ENCODE data around the gene FAM177A1. TPM values are rescaled to one million over a fixed set of nuclear protein-coding genes. Genes with fewer than 3 reads are reported as not detected.
A peak's percentile ranks its signal among the peaks of the same experiment; 100 is the strongest.
"Not testable (repeated sequence)": the region's sequence is repeated elsewhere in the genome, so short reads cannot be mapped to it uniquely, and the experiment has no call there.

The FAM177A1 gene
- total and polyA plus RNA-seq, 4 donors, result 59.4 to 106 (median 82.8) TPM

- Histone ChIP-seq H3K36me3 (ENCODE audit: control insufficient read depth, insufficient read depth, low read length) (peaks cover 23% of the 10 kb centered on the region), H3K4me1 (ENCODE audit: control insufficient read depth, insufficient read depth, low read length) (no peaks in the 10 kb centered on the region), H3K9me3 (ENCODE audit: control insufficient read depth, insufficient read depth, low read length) (peaks cover 12% of the 10 kb centered on the region), H3K4me3 (ENCODE audit: low read depth, low read length) (no peak overlapping the region), H3K27ac (ENCODE audit: low read depth, low read length) (no peak overlapping the region), H3K27me3 (ENCODE audit: control insufficient read depth, insufficient read depth, low read length) (no peaks in the 10 kb centered on the region)
- DNase-seq (ENCODE audit: low read depth in 4 of 6, low spot score in 6 of 6), result no peak
- WGBS (ENCODE audit: insufficient coverage), result 84% methylated on average over 4 of the region's 5 CpGs
Measured at GRCh38 chr14:35034440-35034833, 11.6 kb upstream of the FAM177A1 start.

- peaks cover 12% of the 10 kb centered on the region for H3K9me3 ChIP-seq (ENCODE audit: control insufficient read depth, insufficient read depth, low read length)
- H3K27me3 ChIP-seq (ENCODE audit: control insufficient read depth, insufficient read depth, low read length), result not testable (repeated sequence)
Measured at GRCh38 chr14:35034944-35035554, 11.0 kb upstream of the FAM177A1 start.

GRCh38 chr14:35038312-35038711 is 7.8 kb upstream of the FAM177A1 start:
- H3K27me3 ChIP-seq (ENCODE audit: control insufficient read depth, insufficient read depth, low read length); H3K27ac ChIP-seq (ENCODE audit: low read depth, low read length); H3K4me1 ChIP-seq (ENCODE audit: control insufficient read depth, insufficient read depth, low read length); DNase-seq (ENCODE audit: low read depth in 4 of 6, low spot score in 6 of 6); H3K36me3 ChIP-seq (ENCODE audit: control insufficient read depth, insufficient read depth, low read length); H3K4me3 ChIP-seq (ENCODE audit: low read depth, low read length): not testable (repeated sequence)
- no CpG with 5 or more reads among the region's 17 CpGs for WGBS (ENCODE audit: insufficient coverage)
- H3K9me3 ChIP-seq (ENCODE audit: control insufficient read depth, insufficient read depth, low read length), result peaks cover 12% of the 10 kb centered on the region

More at GRCh38 chr14:35034944-35035554, 11.0 kb upstream of the FAM177A1 start:
- DNase-seq (ENCODE audit: low read depth in 4 of 6, low spot score in 6 of 6); H3K4me3 ChIP-seq (ENCODE audit: low read depth, low read length); H3K4me1 ChIP-seq (ENCODE audit: control insufficient read depth, insufficient read depth, low read length); H3K27ac ChIP-seq (ENCODE audit: low read depth, low read length): not testable (repeated sequence)
- WGBS (ENCODE audit: insufficient coverage), result 97% methylated on average over 3 of the region's 5 CpGs
- H3K36me3 ChIP-seq (ENCODE audit: control insufficient read depth, insufficient read depth, low read length), result peaks cover 17% of the 10 kb centered on the region

- H3K4me3 ChIP-seq (ENCODE audit: low read depth, low read length), result no peak overlapping the region
- H3K4me1 ChIP-seq (ENCODE audit: control insufficient read depth, insufficient read depth, low read length), result peaks cover 13% of the 10 kb centered on the region
- no peaks in the 10 kb centered on the region for H3K27me3 ChIP-seq (ENCODE audit: control insufficient read depth, insufficient read depth, low read length)
- H3K36me3 ChIP-seq (ENCODE audit: control insufficient read depth, insufficient read depth, low read length), result no peaks in the 10 kb centered on the region
- WGBS (ENCODE audit: insufficient coverage), result 81% methylated on average over 2 of the region's 3 CpGs
- no peak for DNase-seq (ENCODE audit: low read depth in 4 of 6, low spot score in 6 of 6)
- H3K27ac ChIP-seq (ENCODE audit: low read depth, low read length), result no peak overlapping the region
- H3K9me3 ChIP-seq (ENCODE audit: control insufficient read depth, insufficient read depth, low read length), result peaks cover 1% of the 10 kb centered on the region
Measured at GRCh38 chr14:35042632-35043031, 3.4 kb upstream of the FAM177A1 start.

- Histone ChIP-seq H3K27me3 (ENCODE audit: control insufficient read depth, insufficient read depth, low read length) (no peaks in the 10 kb centered on the region), H3K4me1 (ENCODE audit: control insufficient read depth, insufficient read depth, low read length) (peaks cover 13% of the 10 kb centered on the region), H3K9me3 (ENCODE audit: control insufficient read depth, insufficient read depth, low read length) (peaks cover 1% of the 10 kb centered on the region), H3K4me3 (ENCODE audit: low read depth, low read length) (no peak overlapping the region), H3K36me3 (ENCODE audit: control insufficient read depth, insufficient read depth, low read length) (no peaks in the 10 kb centered on the region), H3K27ac (ENCODE audit: low read depth, low read length) (no peak overlapping the region)
- WGBS (ENCODE audit: insufficient coverage), result no CpG with 5 or more reads among the region's 2 CpGs
- DNase-seq (ENCODE audit: low read depth in 4 of 6, low spot score in 6 of 6), result no peak
Measured at GRCh38 chr14:35043046-35043445, 3.0 kb upstream of the FAM177A1 start.

- Histone ChIP-seq H3K9me3 (ENCODE audit: control insufficient read depth, insufficient read depth, low read length) (no peaks in the 10 kb centered on the region), H3K27ac (ENCODE audit: low read depth, low read length) (peak overlapping the region; percentile 97), H3K36me3 (ENCODE audit: control insufficient read depth, insufficient read depth, low read length) (peaks cover 6% of the 10 kb centered on the region), H3K4me1 (ENCODE audit: control insufficient read depth, insufficient read depth, low read length) (peaks cover 13% of the 10 kb centered on the region), H3K27me3 (ENCODE audit: control insufficient read depth, insufficient read depth, low read length) (no peaks in the 10 kb centered on the region), H3K4me3 (ENCODE audit: low read depth, low read length) (peak overlapping the region; percentile 92)
- DNase-seq (ENCODE audit: low read depth in 4 of 6, low spot score in 6 of 6), result peak in 1 of 6 donors; percentile 6
- 17% methylated on average over 2 of the region's 8 CpGs for WGBS (ENCODE audit: insufficient coverage)
Measured at GRCh38 chr14:35044939-35045797, 904 bp upstream of the FAM177A1 start.

GRCh38 chr14:35045798-35046047 is 349 bp upstream of the FAM177A1 start:
- WGBS (ENCODE audit: insufficient coverage), result 0% methylated on average over 6 of the region's 6 CpGs
- H3K27ac ChIP-seq (ENCODE audit: low read depth, low read length), result peak overlapping the region; percentile 97

GRCh38 chr14:35046751-35047536 is 872 bp downstream of the FAM177A1 start:
- DNase-seq (ENCODE audit: low read depth in 4 of 6, low spot score in 6 of 6), result peak in 2 of 6 donors; percentile 11 to 28
- WGBS (ENCODE audit: insufficient coverage), result 32% methylated on average over 17 of the region's 23 CpGs

More at GRCh38 chr14:35045798-35046047, 349 bp upstream of the FAM177A1 start:
- Histone ChIP-seq H3K27me3 (ENCODE audit: control insufficient read depth, insufficient read depth, low read length) (no peaks in the 10 kb centered on the region), H3K36me3 (ENCODE audit: control insufficient read depth, insufficient read depth, low read length) (peaks cover 7% of the 10 kb centered on the region), H3K4me3 (ENCODE audit: low read depth, low read length) (peak overlapping the region; percentile 92), H3K4me1 (ENCODE audit: control insufficient read depth, insufficient read depth, low read length) (peaks cover 13% of the 10 kb centered on the region), H3K9me3 (ENCODE audit: control insufficient read depth, insufficient read depth, low read length) (no peaks in the 10 kb centered on the region)
- DNase-seq (ENCODE audit: low read depth in 4 of 6, low spot score in 6 of 6), result no peak

GRCh38 chr14:35047976-35048513 is 2.0 kb downstream of the FAM177A1 start:
- H3K9me3 ChIP-seq (ENCODE audit: control insufficient read depth, insufficient read depth, low read length), result no peaks in the 10 kb centered on the region
- H3K36me3 ChIP-seq (ENCODE audit: control insufficient read depth, insufficient read depth, low read length), result peaks cover 13% of the 10 kb centered on the region
- H3K4me1 ChIP-seq (ENCODE audit: control insufficient read depth, insufficient read depth, low read length), result peaks cover 13% of the 10 kb centered on the region
- no peak overlapping the region for H3K4me3 ChIP-seq (ENCODE audit: low read depth, low read length)
- no peak overlapping the region for H3K27ac ChIP-seq (ENCODE audit: low read depth, low read length)
- no peaks in the 10 kb centered on the region for H3K27me3 ChIP-seq (ENCODE audit: control insufficient read depth, insufficient read depth, low read length)
- no CpG with 5 or more reads among the region's 4 CpGs for WGBS (ENCODE audit: insufficient coverage)
- DNase-seq (ENCODE audit: low read depth in 4 of 6, low spot score in 6 of 6), result no peak

More at GRCh38 chr14:35046751-35047536, 872 bp downstream of the FAM177A1 start:
- Histone ChIP-seq H3K4me3 (ENCODE audit: low read depth, low read length) (peak overlapping the region; percentile 92), H3K36me3 (ENCODE audit: control insufficient read depth, insufficient read depth, low read length) (peaks cover 13% of the 10 kb centered on the region), H3K4me1 (ENCODE audit: control insufficient read depth, insufficient read depth, low read length) (peaks cover 13% of the 10 kb centered on the region), H3K27me3 (ENCODE audit: control insufficient read depth, insufficient read depth, low read length) (no peaks in the 10 kb centered on the region), H3K27ac (ENCODE audit: low read depth, low read length) (peak overlapping the region; percentile 90), H3K9me3 (ENCODE audit: control insufficient read depth, insufficient read depth, low read length) (no peaks in the 10 kb centered on the region)

Measured in spinal cord (tissue), 10 donors.